ENCODE measurements around the gene TRPC3.
"Not testable (repeated sequence)": the region's sequence is repeated elsewhere in the genome, so short reads cannot be mapped to it uniquely, and the experiment has no call there.

TRPC3 gene

GRCh38 chr4:121946644-121947043, 5.2 kb downstream of the TRPC3 start:
- DNase-seq (ENCODE audit: low spot score), result no peak

DNA sequence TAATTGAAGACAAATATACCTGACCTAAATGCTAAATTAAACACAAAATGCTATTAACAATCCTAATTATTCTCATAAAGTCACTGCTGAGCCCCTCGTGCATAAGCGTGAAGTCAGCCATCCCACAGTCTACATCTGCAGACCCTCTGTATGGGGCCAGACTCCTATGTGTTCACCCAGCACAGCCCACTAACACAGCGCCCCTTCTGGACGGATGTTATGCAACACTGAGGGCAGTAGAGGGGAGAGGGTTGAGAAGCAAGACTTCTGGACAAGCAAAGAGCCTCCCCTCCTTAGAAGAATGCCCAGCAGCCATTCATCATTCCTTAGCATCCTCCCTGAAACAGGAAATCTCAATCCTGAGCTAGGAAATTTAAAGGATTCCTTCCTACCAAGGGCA, 7.9 kb downstream of the TRPC3 start:
- no peak for DNase-seq (ENCODE audit: low spot score)

DNA sequence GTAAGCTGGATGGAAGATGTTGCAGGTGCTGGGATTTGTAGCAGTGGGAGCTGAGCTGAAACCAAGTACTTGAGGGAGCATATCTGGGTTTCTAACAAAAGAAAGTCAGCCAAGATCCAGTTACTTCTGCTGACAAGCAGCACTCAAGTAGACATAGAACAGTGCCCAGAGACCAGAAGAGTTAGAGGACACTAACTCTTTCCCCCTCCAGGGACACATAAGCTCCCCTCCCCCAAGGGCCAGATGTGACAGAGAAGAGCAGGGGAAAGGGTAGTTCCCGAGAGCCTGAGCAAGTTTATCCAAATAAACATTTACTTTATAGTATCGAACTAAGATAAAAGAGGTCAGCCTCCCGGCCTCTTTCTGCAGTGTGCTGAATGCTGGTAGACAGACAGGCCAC, 12.2 kb downstream of the TRPC3 start:
- no peak for DNase-seq (ENCODE audit: low spot score)

DNA sequence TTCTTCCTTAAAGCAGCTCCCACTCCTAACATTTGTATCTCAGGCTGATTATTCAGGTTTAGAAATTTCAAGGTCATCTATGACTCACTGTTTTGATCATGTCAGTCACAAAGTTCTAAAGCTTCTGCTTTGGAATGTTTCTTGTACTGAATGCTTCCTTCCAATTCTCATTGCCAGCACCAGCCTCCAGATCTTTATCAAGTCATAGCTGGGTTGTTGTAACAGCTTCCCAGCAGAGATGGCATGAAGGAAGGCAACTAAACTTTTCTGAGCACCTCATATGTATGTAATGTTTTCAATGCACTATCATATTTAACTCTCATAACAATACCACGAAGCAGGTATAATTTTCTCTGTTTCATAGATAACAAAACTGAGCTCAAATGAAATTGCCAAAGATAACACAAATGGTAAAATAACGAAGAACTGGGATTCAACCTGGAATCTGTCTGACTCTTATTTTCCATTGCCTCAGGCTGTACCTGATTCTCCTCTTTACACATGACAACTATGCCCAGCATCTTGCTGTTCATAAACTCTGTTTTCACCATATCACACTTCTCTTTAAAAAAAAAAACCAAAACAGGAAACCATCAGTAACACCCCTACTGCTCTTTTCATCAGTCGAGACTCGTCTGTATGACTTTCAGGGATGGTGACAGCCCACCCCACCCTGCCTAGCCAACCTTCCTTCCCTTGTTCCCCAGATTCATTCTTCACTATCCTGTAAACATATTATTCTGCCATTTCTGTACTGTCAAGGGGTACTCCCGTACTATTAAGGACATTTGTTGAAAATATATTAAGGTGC, 13.4 kb downstream of the TRPC3 start:
- DNase-seq (ENCODE audit: low spot score), result no peak

GRCh38 chr4:121936101-121936500, 15.8 kb downstream of the TRPC3 start:
- no peak for DNase-seq (ENCODE audit: low spot score)

- DNase-seq (ENCODE audit: low spot score), result no peak
These were observed 17.2 kb downstream of the TRPC3 start for GRCh38 chr4:121934635-121935034.

DNA sequence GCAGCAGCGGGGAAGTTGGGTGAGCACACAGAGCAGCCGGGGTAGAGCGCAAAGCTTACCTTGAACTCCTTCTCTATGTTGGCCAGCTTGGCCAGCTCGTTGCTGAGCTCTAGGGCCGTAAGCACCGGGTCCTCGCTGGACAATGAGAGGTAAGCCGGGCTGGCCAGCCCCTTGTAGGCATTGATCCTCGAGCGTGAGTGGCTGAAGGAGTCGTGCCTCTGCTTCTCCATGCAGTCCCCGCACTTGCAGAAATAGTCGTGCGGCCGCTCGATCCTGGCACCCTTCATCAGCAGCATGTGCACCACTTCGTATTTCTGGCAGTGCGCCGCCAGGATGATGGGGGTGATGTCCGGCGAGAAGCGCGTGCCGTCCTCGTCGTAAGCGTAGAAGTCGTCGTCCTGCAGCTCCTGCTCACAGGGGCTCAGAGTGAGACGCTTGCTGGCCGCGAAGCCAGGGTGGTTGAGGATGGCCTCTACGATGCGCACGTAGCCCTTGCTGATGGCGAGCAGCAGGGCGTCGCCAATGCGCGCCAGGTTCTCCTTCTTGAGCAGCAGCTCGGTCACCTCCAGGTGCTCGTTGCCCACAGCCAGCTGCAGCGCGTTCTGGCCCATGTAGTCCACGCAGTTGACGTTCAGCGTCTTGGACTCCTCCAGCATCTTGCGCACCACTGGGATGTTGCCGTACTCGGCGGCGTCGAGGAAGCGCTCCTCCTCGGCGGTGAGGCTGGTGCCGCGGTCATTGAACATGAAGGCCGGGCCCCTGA, 19.5 kb downstream of the TRPC3 start:
- DNase-seq (ENCODE audit: low spot score), result no peak

DNA sequence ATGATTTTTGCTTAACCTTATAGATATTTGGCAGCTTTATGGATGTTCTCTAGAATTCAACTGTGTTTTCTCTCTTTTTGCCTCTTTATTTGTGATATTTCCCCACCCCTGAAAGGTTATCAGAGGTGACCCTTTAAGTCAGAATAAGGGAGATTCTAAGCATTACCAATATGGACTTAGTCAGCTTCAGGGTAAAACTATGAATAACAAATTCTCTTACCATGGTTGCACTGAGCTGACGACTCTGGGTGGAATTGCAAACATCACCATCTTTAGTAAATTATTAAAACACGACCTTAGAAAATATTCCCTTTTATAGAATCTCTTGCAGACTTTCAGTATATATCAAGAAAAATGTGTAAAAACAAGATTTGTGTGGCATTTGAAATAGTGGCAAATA, 21.6 kb downstream of the TRPC3 start:
- DNase-seq (ENCODE audit: low spot score), result no peak

GRCh38 chr4:121927948-121928347, 23.9 kb downstream of the TRPC3 start:
- no peak for DNase-seq (ENCODE audit: low spot score)

- not testable (repeated sequence) for DNase-seq (ENCODE audit: low spot score)
These were observed 25.4 kb downstream of the TRPC3 start for GRCh38 chr4:121926490-121926889.

- DNase-seq (ENCODE audit: low spot score), result no peak
These were observed 28.6 kb downstream of the TRPC3 start for GRCh38 chr4:121923306-121923705.

DNA sequence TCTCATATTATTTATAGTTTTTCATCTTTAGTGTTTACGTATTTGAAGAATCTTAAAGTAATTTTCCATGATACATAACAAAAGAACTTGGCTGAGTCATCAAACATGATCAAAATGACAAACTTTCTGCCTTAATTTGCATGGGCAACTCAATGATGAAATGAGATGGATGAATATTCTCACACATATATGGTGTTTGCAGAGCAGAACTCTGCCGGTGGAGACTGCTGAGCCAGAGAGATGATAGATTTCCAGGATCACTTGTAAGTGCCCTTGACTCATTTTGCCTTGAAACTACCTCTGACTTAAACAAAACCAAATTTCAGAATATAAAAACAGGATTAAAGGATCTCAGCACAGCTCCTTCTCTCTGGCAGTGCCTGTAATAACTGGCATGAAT, 38.2 kb downstream of the TRPC3 start:
- no peak for DNase-seq (ENCODE audit: low spot score)

- DNase-seq (ENCODE audit: low spot score), result no peak
These were observed 43.5 kb downstream of the TRPC3 start for GRCh38 chr4:121908346-121908745.

DNA sequence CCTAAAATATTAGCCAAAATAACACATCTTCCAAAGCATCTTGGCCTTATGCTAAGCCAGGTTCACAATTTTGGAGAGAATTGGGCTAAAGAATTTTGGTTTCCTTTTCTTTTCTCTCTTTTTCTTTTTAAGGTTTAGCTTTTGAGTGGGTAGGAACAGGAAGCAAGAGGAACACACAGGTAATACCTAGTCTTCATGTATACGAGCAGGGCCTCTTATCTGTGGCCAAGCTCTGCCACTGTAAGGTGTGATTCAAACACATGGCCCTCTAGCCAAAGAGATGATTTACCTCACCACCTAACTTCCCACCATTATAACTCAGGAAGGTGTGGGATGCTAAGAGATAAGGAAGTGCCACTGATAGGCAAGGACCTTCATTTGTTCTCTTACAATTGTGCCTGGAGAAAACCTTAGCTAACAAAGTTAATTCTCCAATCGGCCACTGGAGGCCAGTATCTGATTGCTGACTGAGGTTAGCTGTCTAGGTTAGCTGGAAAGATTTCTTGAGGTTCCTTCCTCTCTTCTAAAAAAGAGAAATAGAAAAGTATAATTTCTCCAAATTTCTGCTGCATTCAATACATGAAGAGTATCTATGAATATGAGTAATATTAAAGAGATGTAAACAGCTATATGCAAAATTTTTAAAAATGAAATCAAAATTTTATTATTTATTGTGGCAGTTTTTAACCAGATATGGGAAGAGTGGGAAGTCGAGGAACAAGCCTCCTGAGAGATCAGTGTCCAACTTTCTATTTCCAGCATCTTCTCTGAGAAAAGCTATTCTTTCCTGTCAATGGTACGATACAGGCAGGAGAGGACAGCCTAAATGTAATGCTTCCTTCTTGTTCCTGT, 51.5 kb downstream of the TRPC3 start:
- peak; percentile 75 for DNase-seq (ENCODE audit: low spot score)

DNA sequence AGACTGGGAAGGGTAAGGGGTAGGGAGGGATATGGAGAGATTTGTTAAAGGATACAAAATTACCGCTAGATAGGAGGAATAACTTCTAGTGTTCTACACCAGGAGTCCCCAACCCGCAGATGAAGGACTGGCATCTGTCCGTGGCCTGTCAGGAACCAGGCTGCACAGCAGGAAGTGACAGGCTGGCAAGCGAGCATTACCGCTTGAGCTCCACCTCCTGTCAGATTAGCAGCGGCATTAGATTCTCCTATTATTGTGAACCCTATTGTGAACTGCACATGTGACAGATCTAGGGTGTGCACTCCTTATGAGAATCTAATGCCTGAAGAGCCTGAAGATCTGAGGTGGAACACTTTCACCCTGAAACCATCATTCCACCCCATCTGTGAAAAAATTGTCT, 53.7 kb downstream of the TRPC3 start:
- DNase-seq (ENCODE audit: low spot score), result no peak

DNA sequence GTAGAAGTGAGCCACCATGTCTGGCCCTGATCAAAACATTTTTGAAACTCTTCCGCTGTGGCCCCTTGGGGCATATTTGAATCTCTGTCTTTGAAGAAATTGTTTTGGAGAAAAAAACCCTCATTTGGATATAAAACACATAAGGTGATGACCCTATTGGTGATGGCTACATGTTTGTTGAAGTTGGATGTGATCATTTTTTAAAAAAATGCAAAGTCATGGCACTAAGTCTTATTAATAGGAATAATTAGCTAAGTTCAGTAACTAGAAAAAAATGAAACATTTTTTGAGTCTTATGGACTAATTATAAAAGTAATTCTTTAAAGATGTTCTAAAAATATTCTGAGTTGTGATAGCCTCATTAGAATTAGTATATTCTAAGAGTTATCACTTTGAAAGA, 63.7 kb downstream of the TRPC3 start:
- no peak for DNase-seq (ENCODE audit: low spot score)

DNA sequence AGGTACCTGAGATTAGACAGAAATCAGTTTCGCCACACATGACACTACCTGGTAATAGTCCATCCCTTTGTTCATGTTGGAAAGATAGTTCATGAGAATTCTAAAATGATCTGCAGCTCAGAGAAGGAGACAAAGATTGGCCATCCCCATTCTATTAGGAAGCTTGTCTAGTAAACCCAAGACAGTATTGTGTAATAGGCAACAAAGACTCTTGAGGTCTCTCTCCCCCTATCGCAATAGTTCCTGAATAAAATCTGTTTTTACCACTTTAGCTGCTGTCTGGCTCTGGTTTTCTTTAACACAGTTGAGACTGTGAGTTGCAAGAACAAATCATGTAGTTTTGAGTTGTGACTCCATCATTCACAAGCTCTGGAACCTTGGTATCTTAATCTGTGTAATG, 66.7 kb downstream of the TRPC3 start:
- no peak for DNase-seq (ENCODE audit: low spot score)

- DNase-seq (ENCODE audit: low spot score), result no peak
These were observed 70.7 kb downstream of the TRPC3 start for GRCh38 chr4:121881158-121881557.

- DNase-seq (ENCODE audit: low spot score), result no peak
These were observed 72.7 kb downstream of the TRPC3 start for GRCh38 chr4:121879135-121879534.

DNA sequence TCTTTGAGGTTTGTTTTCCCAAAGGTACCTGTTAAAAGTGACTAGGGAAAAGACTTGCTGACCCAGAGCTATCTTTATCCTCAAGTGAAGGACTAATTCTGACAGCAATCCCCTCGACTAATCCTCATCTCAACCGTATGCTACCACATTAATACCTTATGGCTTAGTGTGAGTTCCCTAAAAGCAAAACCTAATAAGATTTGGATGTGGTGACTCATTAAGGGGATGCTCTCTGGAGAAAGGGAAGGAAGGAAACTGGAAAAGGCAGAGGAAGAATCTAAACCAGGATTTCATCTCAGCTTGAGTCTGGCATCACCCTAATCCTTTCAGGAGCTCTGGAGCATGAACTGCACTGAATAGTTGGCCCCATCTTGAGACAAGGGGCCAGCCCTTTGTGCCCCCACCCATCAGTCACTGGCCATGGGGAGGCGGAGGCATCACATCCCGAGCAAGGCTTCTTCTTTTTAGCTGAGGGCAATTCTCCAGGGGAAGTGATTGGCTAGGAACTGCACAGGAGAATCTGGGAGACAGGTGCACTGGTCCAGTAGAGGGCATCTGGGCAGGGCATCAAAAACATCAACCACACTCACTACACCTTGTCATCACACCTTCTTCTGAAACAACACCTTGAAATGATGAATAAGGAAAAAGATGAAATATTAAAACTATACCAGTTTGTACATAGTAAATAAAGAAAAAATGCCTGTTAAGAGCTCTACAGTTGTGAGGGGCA, 74.7 kb downstream of the TRPC3 start:
- DNase-seq (ENCODE audit: low spot score), result no peak

GRCh38 chr4:121876070-121876469, 75.8 kb downstream of the TRPC3 start:
- DNase-seq (ENCODE audit: low spot score), result no peak

GRCh38 chr4:121875652-121876051, 76.2 kb downstream of the TRPC3 start:
- DNase-seq (ENCODE audit: low spot score), result no peak
